ENCODE results near the gene SLC35F5. TPM values are rescaled to one million over a fixed set of nuclear protein-coding genes. Genes with fewer than 3 reads are reported as not detected.
A peak's percentile ranks its signal among the peaks of the same experiment; 100 is the strongest.

Gene SLC35F5
- total and polyA plus RNA-seq, 2 of the 4 experiments (the other 2 are of a cell fraction) = 30.5 to 93.4 TPM

- Histone ChIP-seq H3K4me2 (ENCODE audit: low read depth, low read length) (no peak overlapping the region), H3K9me1 (ENCODE audit: insufficient read depth, low read length) (no peaks in the 10 kb centered on the region), H3K27ac (ENCODE audit: insufficient read depth, low read length) (no peak overlapping the region), H3K79me1 (ENCODE audit: low read depth in 1 of 2, low read length in 2 of 2) (no peaks in the 10 kb centered on the region), H3K14ac (replicated peaks; ENCODE audit: low read depth, low read length) (no peak overlapping the region), H3K23ac (ENCODE audit: low read depth, low read length) (no peak overlapping the region), H4K91ac (ENCODE audit: insufficient read depth, low read depth, low read length) (no peak overlapping the region), H3K9me3 (ENCODE audit: control insufficient read depth, insufficient read depth, low read length) (no peaks in the 10 kb centered on the region), H3K4ac (ENCODE audit: low read depth, low read length) (no peak overlapping the region), H2BK15ac (ENCODE audit: low read depth, low read length) (no peak overlapping the region), H2BK5ac (ENCODE audit: low read depth, low read length, poor library complexity, severe bottlenecking) (no peak overlapping the region), H3K36me3 (ENCODE audit: control insufficient read depth, insufficient read depth, low read length) (no peaks in the 10 kb centered on the region), H2BK20ac (ENCODE audit: low read depth, low read length) (no peak overlapping the region), H2AK5ac (ENCODE audit: low read depth, low read length) (no peak overlapping the region), H3K56ac (ENCODE audit: extremely low read depth, insufficient read depth, low read length) (no peak overlapping the region), H4K20me1 (ENCODE audit: insufficient read depth, low read length) (no peaks in the 10 kb centered on the region), H2AFZ (replicated peaks; ENCODE audit: low read length, poor library complexity) (no peak overlapping the region), H3K9ac (ENCODE audit: low read depth, low read length) (no peak overlapping the region), H2BK120ac (ENCODE audit: low read depth, low read length) (no peak overlapping the region), H3K4me3 (ENCODE audit: insufficient read depth, low read depth, low read length) (no peak overlapping the region), H4K8ac (ENCODE audit: low read depth in 2 of 2, low read length in 2 of 2) (no peak overlapping the region), H3K4me1 (ENCODE audit: control insufficient read depth, insufficient read depth, low read length) (peaks cover 3% of the 10 kb centered on the region; the same call in 1 of the 2 replicates), H3K18ac (ENCODE audit: low read depth, low read length) (no peak overlapping the region), H4K5ac (ENCODE audit: low read depth, low read length) (no peak overlapping the region), H3K27me3 (ENCODE audit: control insufficient read depth, insufficient read depth, low read length) (no peaks in the 10 kb centered on the region), H2AK9ac (replicated peaks; ENCODE audit: low read depth, low read length, poor library complexity) (no peak overlapping the region)
- dilution Hi-C loops (cut with HindIII; ENCODE audit: low sequenced_read_pairs, unreplicated experiment) (no loop called here), in situ Hi-C loops (cut with MboI; ENCODE audit: low sequenced_read_pairs) (no loop called here), intact Hi-C loops (cut with micrococcal nuclease) (no loop called here)
- TF ChIP-seq RAD21 (IDR thresholded peaks at IDR 0.05; ENCODE audit: low read length) = no peak
- no peak for TF ChIP-seq ELK1 (IDR thresholded peaks at IDR 0.05; ENCODE audit: borderline replicate concordance, low read depth, low read length)
- no peak for TF ChIP-seq MAFK (IDR thresholded peaks at IDR 0.05; ENCODE audit: low read depth, low read length)
- TF ChIP-seq MXI1 (IDR thresholded peaks at IDR 0.05; ENCODE audit: borderline replicate concordance, low read depth, low read length) = no peak
- no peak for TF ChIP-seq RCOR1 (IDR thresholded peaks at IDR 0.05; ENCODE audit: insufficient replicate concordance, low read length)
- TF ChIP-seq BHLHE40 (IDR thresholded peaks at IDR 0.05; ENCODE audit: low read depth, low read length) = no peak
- no peak for TF ChIP-seq RFX5 (IDR thresholded peaks at IDR 0.05; ENCODE audit: low read depth, low read length)
- TF ChIP-seq CHD1 (IDR thresholded peaks at IDR 0.05; ENCODE audit: low read depth, low read length) = no peak
- no peak for TF ChIP-seq POLR2A (IDR thresholded peaks at IDR 0.05; ENCODE audit: low read depth, low read length)
- no peak for TF ChIP-seq NFE2L2 (IDR thresholded peaks at IDR 0.05; ENCODE audit: low read depth, low read length)
- no peak for TF ChIP-seq MAZ (IDR thresholded peaks at IDR 0.05; ENCODE audit: borderline replicate concordance, low read depth, low read length)
- TF ChIP-seq CEBPB (IDR thresholded peaks at IDR 0.05; ENCODE audit: low read depth, low read length) = no peak
- no peak for TF ChIP-seq CTCF (conservative IDR thresholded peaks at IDR 0.05; ENCODE audit: low read depth, low read length)
- no peak for TF ChIP-seq USF2 (IDR thresholded peaks at IDR 0.05; ENCODE audit: low read depth, low read length)
- peak; percentile 74 for DNase-seq
- peak; percentile 90 for ATAC-seq (ENCODE audit: low read depth)
- WGBS, 2 experiments (ENCODE audit: extremely low coverage in 2 of 2, insufficient read length in 1 of 2) = 100% methylated on average over 1 of the region's 2 CpGs; no CpG with 5 or more reads in 1 of the 2 experiments
- CTCF ChIA-PET = no interaction called here
- POLR2A ChIA-PET (ENCODE audit: unreplicated experiment) = no interaction called here
- BruUV-seq (replicated peaks) = no TSS peak
These were observed 69.9 kb downstream of the SLC35F5 start for GRCh38 chr2:113686537-113686936.
